Stimulated activated CD4-positive, alpha-beta T cell treated with anti-CD3 and anti-CD28 coated beads, TNF-alpha, amount 100 ng/mL, for 4 hours (primary cell): ENCODE results near the gene CPED1.

Experiments used
- DNase-seq, 3 experiments: peaks; one replicate each; pipeline ENCODE4 v3.0.0-alpha.2; 2020; ENCODE audit warnings: low read depth in 3 of 3

The CPED1 gene

DNA sequence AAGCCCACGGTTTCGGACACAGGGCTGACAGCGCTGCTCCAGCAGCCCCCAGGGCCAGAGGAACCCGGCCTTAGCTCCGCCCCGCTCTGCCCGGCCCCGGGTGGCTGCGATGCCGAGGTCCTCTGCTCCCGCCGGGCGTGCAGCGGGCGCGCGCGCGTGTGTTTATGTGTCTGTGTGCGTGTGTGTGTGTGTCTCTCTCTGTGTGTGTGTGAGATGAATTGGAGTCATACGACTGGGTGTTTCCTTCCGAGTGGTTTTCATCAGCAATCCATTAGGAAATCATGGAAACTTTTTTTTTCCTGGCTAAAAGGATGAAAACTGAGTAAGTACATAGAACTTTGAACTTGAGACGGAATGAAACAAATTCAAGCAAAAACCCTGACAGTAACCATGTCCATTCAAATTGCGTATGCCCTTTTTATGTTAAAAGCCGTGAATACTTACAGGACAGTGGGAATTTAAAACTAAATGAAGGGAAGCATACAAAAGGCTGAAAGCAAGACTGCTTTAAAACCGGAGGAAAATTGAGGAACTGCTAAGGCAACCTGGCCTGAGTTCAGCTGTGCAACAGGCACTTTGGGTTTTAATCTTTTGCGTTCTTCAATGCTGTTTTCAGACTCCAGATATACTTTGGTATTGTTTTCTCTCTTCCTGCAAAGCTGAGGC lies at the start of gene CPED1:
Gene CPED1 (plus strand): TSS at position 121 of the 666 bp plus-strand sequence. CDS start 911 bp downstream, outside the sequence.
- peak in 2 of 3 experiments; percentile 2 for DNase-seq

DNA sequence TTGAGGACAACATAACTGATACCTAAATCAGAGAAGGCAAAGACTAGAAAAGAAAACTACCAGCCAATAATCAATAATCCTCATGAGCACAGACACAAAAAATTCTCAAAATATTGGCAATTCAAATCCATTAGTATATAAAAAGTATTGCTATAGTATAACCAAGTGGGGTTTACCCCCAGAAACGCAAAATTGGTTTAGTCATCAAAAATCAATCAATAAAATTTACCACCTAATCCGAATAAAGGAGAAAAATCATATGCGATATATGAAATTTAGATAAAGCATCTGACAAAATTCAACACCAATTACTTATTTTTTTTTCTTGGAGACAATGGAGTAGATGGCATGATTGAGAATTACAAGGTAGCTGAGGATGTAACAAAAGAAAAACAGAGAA lies 49.2 kb upstream of the CPED1 start:
- no peak for DNase-seq

DNA sequence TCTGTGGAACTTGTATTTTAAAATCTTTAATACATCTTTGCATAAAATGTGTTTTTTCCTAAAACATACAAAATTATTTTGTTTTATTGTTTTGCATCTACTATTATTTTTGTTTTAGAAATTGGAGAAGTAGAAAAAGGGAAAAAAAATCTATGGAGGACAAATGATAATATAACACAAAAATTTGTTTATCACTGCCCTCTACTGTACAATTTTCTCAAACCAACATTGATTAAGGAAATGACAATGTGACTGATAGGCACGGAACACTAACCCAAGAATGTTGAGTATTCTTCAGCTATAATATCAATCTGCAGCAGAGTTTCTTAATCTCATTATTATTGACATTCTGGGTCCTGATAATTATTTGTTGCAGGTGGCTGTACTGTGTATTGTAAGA lies 47.4 kb upstream of the CPED1 start:
- no peak for DNase-seq

DNA sequence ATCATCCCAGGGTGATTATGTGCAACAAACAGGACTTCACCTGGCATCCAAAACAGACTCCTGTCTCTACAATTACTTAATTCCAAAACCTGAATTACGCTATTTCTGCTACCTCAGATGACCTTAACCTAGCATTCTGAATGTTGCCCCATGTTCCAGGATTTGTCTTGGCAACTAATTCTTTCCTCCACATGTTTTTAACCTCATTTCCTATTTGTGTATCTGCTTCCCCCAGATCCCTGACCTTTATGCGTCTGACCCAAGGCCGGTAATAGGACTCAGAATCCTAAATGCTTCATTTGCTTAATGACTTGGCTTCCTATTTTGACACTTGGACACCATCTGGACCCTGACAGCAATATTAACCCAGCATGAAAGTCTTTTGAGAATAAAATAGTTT lies 46.7 kb upstream of the CPED1 start:
- no peak for DNase-seq

DNA sequence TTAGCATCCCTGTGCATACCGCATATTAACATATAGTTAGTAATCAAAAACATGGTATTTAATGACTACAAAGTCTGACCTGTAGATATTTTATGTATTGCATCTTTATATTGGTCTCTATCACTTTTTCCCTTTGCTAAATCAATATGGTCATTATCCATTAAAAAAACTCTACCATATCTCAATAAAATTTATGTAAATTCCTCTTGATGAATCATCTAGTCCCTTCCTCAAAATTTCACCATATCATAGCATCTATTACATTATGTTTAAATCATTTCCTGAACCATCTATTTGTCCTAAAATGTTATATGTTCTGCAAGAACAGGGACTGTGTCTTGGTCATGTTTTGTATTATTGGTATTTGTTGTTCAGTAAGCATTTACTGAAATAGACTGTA lies 45.6 kb upstream of the CPED1 start:
- DNase-seq, result no peak

DNA sequence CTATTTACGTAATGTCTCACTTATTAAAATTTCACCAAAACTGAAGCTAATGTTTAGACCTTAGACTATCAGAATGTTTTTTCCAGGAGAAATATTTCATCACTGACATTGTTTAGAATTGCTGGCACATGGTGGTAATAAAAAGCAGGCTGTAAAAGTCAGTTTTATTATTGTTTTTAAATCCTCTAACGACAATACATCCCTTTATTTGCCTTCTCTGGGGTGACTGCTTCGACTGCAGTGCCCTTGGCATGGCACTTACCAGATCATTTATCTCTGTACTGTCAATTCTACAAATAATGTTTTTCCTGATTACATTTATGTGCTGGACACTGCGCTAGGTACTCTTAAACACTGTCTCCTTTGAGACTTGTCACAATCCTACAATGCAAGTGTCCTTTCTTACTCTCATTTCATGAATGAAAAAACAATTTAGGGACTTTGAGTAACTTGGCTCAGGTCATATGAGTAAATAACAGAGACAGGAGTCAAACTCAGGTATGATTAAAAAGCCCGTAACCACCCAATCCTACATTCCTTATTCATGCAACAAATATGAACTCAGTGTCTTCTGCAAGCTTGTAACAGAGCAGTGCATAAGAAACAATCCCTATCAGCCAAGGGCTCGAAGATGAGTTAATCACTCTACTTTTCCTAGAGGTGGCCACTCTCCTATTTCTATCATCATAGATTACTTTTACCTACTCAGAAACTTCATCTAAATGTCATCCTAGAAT lies 43.5 kb upstream of the CPED1 start:
- DNase-seq, result no peak

DNA sequence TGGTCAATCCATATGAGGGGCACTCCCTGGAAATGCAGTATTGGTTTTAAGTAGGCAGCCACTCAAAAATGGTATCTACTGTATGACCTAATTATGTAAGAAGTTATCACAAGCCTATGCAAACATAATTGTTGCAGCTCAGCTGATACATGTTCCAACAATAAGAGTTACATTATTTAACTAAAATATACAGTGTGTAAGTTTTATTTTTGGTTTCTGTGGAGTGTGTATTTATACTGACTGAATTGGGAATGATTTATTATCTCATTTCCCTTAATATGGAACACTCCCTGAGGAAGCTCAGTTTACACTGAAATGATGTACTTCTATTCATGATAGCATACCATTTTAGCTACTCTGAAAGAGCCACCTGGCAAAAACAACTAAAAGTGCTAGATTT lies 40.5 kb upstream of the CPED1 start:
- no peak for DNase-seq

DNA sequence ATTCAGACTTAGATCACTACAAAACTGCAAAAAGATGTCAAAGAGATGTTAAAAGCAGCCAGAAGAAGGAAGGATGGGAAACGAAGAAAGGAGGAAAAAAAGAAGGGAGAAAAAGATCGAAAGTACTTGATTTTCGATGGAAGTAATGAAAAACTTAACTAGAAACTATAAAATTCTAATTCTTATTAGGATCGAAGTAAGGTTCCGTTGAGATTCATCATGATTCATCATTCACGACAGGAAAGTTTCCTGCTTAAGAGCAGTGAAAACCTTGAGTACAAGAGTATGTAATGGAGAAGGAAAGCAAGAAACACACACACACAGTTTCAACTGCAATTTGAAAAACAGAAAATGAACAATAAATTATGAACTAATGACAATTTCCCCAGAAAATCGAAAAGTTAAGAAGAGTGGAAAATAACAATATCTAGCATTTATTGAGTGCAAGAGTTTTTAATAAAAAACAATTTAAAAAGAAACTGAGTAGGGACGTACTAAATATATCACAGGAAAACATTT lies 39.1 kb upstream of the CPED1 start:
- DNase-seq, result no peak

DNA sequence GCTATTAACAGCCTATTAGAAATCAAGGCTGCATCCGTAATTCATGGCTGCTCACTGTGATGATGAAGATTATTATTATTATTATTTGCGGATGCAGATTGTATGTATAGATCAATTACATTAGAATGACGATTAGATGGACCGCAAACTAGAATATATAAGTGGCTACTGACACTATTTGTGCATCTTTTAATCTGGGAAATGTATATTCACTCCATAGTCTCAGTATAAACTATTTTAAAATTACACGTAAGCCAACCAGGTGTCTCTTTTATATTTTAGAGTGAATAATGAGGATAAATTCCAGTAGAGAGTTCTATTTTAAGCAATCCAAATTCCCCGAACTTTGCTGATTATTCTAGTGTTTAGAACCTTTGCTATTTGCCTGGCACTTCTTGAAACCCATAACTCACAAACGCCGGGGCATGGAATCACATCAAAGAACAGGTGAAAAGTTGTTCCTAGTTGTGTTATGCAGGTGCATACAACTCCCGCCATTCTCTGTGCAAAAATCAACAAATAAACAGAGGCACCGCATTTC lies 38.4 kb upstream of the CPED1 start:
- DNase-seq, result no peak

DNA sequence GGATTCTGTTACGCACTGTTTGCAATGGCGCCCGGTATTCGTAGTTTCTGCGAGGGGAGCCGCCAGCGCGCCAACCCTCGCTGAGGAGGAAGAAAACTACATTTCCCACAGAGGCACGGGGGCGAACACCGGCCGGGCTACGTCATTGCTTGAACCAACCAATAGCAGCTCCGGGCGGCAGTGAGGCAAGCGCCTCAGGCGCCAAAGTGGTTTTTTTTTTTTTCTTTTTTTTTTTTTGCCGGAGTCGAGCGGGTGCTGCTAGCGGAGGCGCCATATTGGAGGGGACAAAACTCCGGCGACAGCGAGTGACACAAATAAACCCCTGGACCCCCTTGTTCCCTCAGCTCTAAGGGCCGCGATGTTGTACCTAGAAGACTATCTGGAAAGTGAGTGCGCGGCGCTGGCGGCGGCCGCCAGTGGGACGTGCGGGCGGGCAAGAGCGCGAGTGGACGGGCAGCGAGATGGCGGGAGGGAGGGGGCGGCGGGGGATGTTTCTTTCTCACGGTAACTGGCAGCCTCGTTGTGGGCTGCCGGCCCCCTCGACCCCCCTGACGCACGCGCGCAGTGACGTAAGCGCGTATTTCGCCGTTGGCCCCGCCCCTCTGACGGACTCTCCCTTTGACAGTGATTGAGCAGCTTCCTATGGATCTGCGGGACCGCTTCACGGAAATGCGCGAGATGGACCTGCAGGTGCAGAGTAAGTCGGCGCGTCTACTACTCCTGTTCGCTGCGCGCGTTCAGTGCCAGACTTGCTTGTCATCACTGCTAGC lies 37.8 kb upstream of the CPED1 start, which contains the start of gene ING3:
Gene ING3 (plus strand): TSS at position 239 of the 770 bp plus-strand sequence. CDS start 120 bp downstream, at position 359.
- peak; percentile 95 to 96 (median 95) for DNase-seq

DNA sequence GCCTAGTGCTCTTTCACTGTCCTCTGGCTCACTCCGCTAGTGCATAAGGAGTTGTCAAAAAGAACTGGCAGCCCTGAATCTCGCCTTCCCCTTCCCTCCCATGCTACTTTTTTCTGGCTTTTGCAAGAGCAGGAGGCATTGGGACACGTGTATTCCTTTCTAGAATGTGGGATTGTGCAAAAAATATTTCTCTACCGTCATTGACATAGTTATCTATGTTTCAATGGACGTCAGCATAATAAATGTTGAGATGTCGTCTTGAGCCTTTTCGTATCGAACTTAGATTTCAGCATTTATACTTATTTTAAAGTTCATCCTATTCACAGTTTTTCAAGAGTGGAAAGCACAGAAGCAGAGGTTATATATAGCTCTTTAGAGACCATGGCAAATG lies 37.2 kb upstream of the CPED1 start:
- DNase-seq, result no peak

DNA sequence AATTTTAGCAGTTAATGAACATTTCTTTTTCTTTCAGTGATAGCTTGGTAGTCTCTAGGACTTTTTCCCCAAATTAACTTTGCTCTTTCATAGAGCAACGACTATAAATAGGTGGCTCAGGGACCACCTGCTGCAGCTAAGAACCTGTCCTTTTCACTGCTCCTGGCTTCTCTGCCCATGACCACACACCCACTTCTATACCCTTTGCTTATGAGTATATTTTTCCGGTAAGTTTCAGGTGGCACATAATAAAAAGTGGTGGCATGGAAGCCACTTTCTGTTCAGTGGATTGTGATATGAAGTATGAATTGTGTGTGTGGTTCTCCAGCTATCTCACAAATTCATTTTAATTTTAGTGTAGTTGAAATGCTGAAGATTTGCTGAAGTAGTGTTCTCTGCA lies 36.7 kb upstream of the CPED1 start:
- no peak for DNase-seq

DNA sequence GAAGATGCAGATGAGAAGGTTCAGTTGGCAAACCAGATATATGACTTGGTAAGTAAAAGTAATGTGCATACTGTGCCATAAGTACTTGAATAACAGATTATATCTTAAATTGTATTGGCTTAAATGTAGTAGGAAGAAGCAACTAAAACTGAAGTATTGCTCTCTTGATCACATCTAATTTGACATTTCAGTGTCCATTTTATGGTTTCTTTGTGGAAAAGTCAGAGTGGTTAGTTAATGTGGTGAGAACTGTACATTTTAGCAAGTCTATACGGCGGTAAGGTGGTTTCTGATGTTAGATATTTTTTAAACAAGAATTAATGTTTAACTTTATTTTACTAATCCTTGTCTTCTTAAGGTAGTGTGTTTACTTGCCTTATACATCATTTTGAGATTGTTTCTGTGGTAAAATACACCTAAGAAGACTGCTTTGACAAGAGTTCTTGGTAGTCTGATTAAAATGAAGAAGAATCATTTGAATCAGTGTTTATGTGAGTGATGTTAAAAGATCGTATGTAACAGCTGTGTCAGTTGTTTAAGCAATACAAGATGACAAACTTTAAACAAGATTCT lies 32.8 kb upstream of the CPED1 start:
- no peak for DNase-seq

DNA sequence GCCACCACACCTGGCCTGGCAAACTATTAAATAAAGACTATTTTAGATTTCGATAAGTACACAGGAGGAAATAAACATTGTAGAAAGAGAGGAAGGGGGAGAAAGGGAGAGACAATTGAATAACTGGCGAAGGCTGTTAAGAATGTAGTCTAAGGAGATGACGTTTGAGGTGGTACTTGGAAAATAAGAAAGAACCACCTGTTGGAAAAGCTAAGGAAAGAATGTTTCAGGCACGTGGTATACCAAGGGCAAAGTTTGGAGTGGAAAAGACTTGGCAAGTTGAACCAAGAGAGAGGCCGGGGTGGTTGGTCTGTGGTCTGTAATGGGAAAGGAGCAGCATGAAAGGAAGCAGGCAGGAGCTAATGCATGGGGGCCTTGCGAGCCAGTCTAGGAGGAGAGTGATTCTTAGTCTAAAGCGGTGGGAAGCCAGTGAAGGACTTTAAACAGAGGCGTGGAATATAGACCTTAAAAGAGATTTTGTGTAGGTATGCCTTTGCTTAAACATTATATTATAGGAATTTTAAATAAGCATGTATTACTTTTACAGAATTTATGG lies 28.5 kb upstream of the CPED1 start:
- no peak for DNase-seq

DNA sequence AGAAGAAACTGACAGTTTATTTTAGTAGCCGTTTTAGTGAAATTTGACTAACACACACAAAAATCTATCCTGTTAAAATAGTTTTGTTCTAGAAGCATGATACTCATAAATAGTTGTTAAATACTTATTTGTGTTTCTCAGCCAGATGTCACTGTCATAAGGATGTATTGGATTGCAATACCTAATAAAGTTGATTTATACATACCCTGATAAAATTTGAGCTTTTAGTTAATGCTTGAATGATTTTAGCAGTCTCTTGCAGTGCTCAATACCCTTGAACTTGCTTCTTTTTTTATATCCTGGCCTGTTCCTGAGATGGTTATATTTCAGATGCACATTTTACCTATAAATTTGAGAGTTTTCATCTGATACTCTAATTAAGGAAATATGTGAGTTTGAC lies 27.8 kb upstream of the CPED1 start:
- no peak for DNase-seq

DNA sequence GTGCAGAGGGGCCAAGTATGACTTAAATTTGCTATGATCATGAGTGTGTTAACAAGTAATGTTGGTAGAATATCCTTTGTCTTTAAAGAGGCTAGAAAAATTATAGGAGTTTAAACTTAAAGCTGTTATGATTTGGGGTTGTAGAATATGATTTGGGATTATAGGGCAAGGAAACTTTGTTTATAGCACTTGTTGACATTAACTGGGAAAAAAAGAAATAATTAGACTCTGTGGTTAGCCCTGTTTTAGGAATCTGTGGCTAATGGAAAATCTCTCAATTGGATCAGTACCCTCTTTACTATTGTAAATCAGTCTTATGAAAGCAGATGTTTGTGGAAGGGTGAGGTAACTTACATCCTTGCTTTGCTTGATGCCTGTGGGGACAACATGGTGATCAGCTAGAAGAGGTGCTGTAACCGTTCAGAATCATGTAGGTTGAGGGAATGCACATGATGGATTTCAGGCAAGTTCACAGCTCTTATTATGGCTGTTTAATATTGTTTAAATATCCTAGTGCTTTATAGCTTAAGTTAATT lies 26.8 kb upstream of the CPED1 start:
- no peak for DNase-seq

DNA sequence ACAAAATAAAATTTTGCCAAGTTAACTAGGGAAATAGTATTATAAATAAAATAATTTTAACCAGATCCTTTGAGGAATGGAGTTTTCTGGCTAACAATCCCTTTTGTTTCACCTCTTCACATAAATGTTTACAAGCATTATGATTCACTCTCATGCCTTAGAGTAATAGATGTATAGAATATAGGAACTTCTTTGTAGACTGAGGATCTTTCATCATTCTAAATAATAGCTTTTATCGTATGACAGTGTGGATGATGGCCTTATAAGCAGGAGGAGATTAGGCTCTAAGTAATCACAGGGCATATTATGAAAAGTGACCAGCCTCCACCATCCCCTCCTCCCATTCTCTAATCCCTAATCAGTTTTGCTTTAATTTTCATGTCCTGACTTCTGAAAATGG lies 24.4 kb upstream of the CPED1 start:
- DNase-seq, result no peak

DNA sequence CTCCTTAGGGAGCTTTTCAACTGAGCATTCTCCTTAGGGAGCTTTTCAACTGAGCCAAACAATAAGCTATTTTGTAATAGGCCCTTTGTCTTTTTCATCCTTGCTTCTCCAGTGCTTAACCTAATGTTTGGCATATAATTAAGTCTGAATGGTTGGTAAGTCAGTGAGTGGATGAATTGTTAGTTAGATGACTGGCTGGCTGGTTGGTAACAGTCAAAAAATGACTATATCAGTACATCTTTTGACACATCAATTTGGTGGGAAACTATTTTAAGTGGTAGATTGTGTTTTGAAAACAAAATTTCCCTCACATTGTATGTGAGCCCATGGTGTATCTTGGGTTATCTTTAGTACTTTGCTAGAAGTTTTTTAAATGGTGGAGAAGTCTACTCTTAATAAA lies 21.6 kb upstream of the CPED1 start:
- no peak for DNase-seq

DNA sequence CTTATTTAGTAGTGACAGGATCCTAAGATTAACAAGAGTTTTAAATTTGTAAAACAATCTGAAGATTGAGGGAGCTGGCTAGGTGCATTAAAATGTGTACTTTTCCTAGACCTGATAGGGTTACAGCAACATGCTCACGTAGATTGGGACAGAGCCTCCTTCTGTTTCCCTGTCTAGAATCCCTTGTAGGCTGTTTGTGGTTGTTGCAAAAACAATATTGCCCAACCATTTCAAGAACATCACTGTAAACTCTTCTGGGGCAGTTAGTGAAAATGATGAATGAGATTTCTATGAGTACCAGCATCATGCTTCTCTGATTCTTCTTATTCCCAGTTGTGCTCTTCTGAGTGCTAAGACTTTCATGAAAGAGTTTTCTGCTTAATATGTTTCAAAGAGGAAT lies 14.7 kb upstream of the CPED1 start:
- no peak for DNase-seq

DNA sequence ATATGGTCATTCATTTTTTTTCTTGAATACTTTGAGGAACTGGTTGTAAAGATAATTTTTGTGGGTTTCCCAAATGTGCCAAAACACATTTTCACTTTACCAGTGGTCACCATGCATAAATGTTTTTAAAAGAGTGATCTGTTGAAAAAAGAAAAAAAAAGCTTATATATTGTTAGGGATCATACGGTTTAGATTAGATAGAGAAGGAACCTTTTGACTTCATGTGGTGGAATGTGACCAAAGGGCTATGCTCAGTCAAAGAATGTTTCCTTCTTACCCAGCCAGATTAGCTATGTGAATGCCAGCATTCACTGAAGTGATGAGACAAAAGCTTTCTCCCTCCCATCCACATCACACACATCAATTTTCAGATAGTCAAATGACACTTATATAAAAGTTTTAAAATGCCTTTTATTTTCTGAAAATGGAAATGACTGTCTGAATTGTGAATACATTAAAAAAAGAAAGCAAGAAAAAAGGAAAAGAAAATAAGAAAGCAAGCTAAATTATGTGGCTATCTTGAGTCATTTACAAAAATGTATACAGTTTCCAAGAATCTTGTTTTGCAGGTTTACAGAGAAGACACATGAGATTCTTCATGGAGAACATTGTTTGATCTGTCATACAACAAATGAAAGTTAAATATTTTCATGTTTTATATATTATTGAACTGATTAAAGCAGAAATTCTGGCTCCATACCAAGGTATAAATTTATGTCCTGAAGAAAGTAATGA lies 8.6 kb upstream of the CPED1 start:
- DNase-seq, result no peak

DNA sequence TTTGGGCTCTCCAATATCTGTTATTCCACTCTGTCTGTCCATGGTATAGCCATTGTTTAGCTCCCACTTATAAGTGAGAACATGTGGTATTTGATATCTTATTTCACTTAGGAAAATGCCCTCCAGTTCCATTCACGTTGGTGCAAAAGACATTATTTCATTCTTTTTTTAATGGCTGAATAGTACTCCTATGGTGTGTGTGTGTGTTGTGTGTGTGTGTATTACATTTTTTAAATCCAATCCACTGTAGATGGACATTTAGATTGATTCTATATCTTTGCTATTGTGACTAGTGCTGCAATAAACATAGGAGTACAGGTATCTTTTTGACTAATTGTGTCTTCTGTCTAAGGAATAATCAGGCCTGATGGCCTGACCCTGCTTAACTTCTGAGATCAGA lies 7.4 kb upstream of the CPED1 start:
- DNase-seq, result no peak
